GM12878 (cell line): ENCODE measurements around the gene ZFP82. TPM values are rescaled to one million over a fixed set of nuclear protein-coding genes. Genes with fewer than 3 reads are reported as not detected.

ENCODE experiments used
- ATAC-seq: fragments of 200-7000 bp; cut with Tn5 transposase; 3 replicates; pipeline ENCODE4 v1.9.1; 2020; ENCODE audit warnings: mild to moderate bottlenecking, moderate library complexity
- BruUV-seq: library from RNA; stranded (reverse); fragments of 400-500 nt; replicated peaks from 2 replicates; lab custom pipeline; 2021; lab: Mats Ljungman, UMichigan
- CTCF ChIA-PET: fragments of 300-600 bp; sonication (Branson Sonifier 250); formaldehyde crosslinking; extraction: SDS; loops from one replicate; lab custom pipeline; 2021; ENCODE audit warnings: inconsistent platforms; lab: Yijun Ruan, JAX
- POLR2A ChIA-PET: fragments of 350-600 bp; formaldehyde crosslinking; extraction: SDS; loops from one replicate; lab custom pipeline; 2021; ENCODE audit warnings: inconsistent platforms; lab: Charles Lee
- RAD21 ChIA-PET: fragments of 300-600 bp; sonication (Branson Sonifier 250); formaldehyde crosslinking; loops from one replicate; lab custom pipeline; 2023; ENCODE audit warnings: antibody characterized with exemption; ENCODE audit not compliant: unreplicated experiment; lab: Charles Lee
- SMC1A ChIA-PET: fragments of 300-600 bp; sonication (Branson Sonifier 250); formaldehyde crosslinking; loops from one replicate; lab custom pipeline; 2023; ENCODE audit not compliant: unreplicated experiment, uncharacterized antibody; lab: Charles Lee
- DNase-seq: peaks from one replicate; pipeline ENCODE4 v3.0.0-alpha.2; 2011; ENCODE audit warnings: low read depth, low spot score
- FAIRE-seq: peaks from 3 replicates; lab custom pipeline; 2011; peaks lifted over from hg19 to GRCh38; lab: Jason Lieb, UNC
- H2AFZ ChIP-seq: 2 replicates; pipeline ENCODE4 v1.6.0; 2011; ENCODE audit warnings: low read depth, low read length, control low read depth; ENCODE audit not compliant: control insufficient read depth
- H3K27ac ChIP-seq: 2 replicates; pipeline ENCODE4 v1.5.1; 2011; ENCODE audit warnings: control low read depth; ENCODE audit not compliant: control insufficient read depth, insufficient read depth
- H3K27me3 ChIP-seq, 2 experiments: replicated peaks in 1 of 2; 2 replicates each; pipeline versions ENCODE4 v1.6.0 to v1.6.1; 2011; ENCODE audit warnings: low read length in 1 of 2; ENCODE audit not compliant: control insufficient read depth in 2 of 2, insufficient read depth in 2 of 2
- H3K36me3 ChIP-seq, 2 experiments: 2 replicates each; pipeline ENCODE4 v1.5.1; 2011; ENCODE audit warnings: low read length in 1 of 2; ENCODE audit not compliant: control insufficient read depth in 2 of 2, insufficient read depth in 2 of 2
- H3K4me1 ChIP-seq: 2 replicates; pipeline ENCODE4 v1.6.1; 2011; ENCODE audit warnings: mild to moderate bottlenecking, low read length, moderate library complexity, mixed read lengths; ENCODE audit not compliant: control insufficient read depth, insufficient read depth
- H3K4me2 ChIP-seq: 2 replicates; pipeline ENCODE4 v1.6.0; 2011; ENCODE audit warnings: control low read depth; ENCODE audit not compliant: control insufficient read depth, insufficient read depth
- H3K4me3 ChIP-seq: fragments of 200-600 bp; sonication (generic); 2 replicates; pipeline ENCODE4 v1.5.1; 2016
- H3K79me2 ChIP-seq: 2 replicates; pipeline ENCODE4 v1.6.0; 2011; ENCODE audit warnings: low read length; ENCODE audit not compliant: control insufficient read depth, insufficient read depth
- H3K9ac ChIP-seq: 2 replicates; pipeline ENCODE4 v1.8.0; 2011; ENCODE audit warnings: low read length, control low read depth, mixed read lengths; ENCODE audit not compliant: control insufficient read depth, insufficient read depth
- H3K9me3 ChIP-seq: replicated peaks from 3 replicates; pipeline ENCODE4 v1.5.1; 2011; ENCODE audit warnings: mild to moderate bottlenecking, low read length; ENCODE audit not compliant: control insufficient read depth, insufficient read depth
- H4K20me1 ChIP-seq: 2 replicates; pipeline ENCODE4 v1.6.0; 2011; ENCODE audit not compliant: control insufficient read depth, insufficient read depth
- BRCA1 ChIP-seq: IDR thresholded peaks from 2 replicates; pipeline ENCODE4 v1.6.1; 2011; ENCODE audit warnings: low read depth, low read length, improper control_type of control experiment
- CEBPZ ChIP-seq: fragments of 150-350 bp; IDR thresholded peaks from 2 replicates; pipeline ENCODE4 v1.6.1; 2016; ENCODE audit warnings: low read depth, low read length
- CREM ChIP-seq: IDR thresholded peaks from 2 replicates; pipeline ENCODE4 v1.6.1; 2014; ENCODE audit warnings: antibody characterized with exemption, low read depth
- E2F4 ChIP-seq: IDR thresholded peaks from 2 replicates; pipeline ENCODE4 v1.6.1; 2012; ENCODE audit warnings: low read depth, low read length, improper control_type of control experiment
- ESRRA ChIP-seq: IDR thresholded peaks from 2 replicates; pipeline ENCODE4 v1.6.1; 2012; ENCODE audit warnings: mild to moderate bottlenecking, low read length, improper control_type of control experiment
- IRF4 ChIP-seq: IDR thresholded peaks from 2 replicates; pipeline ENCODE4 v1.6.1; 2011; ENCODE audit warnings: low read depth, low read length
- MTA2 ChIP-seq: fragments of 450-650 bp; IDR thresholded peaks from 2 replicates; pipeline ENCODE4 v1.6.1; 2016; ENCODE audit warnings: low read depth, mild to moderate bottlenecking, moderate library complexity
- NR2C2 ChIP-seq: IDR thresholded peaks from 2 replicates; pipeline ENCODE4 v1.6.1; 2011; ENCODE audit warnings: borderline replicate concordance, low read depth; ENCODE audit not compliant: control insufficient read depth, insufficient read length
- PKNOX1 ChIP-seq: fragments of 450-650 bp; IDR thresholded peaks from 2 replicates; pipeline ENCODE4 v1.6.1; 2016; ENCODE audit warnings: mild to moderate bottlenecking
- RCOR1 ChIP-seq: conservative IDR thresholded peaks from 2 replicates; pipeline ENCODE4 v1.6.1; 2012; ENCODE audit warnings: low read depth, low read length, improper control_type of control experiment
- SMAD5 ChIP-seq: IDR thresholded peaks from 2 replicates; pipeline ENCODE4 v1.6.1; 2016; ENCODE audit warnings: antibody characterized with exemption, low read depth
- SRF ChIP-seq, 2 experiments: IDR thresholded peaks; 2 replicates each; pipeline ENCODE4 v1.6.1; 2011; ENCODE audit warnings: low read depth in 2 of 2, low read length in 2 of 2, mild to moderate bottlenecking in 1 of 2, moderate library complexity in 1 of 2
- ZNF274 ChIP-seq: IDR thresholded peaks from one replicate; pipeline ENCODE4 v1.8.0; 2011; ENCODE audit not compliant: insufficient read length, insufficient read depth
- WGBS: methylation state at CpG from one replicate; pipeline ENCODE4 v1.1.6; 2016; ENCODE audit warnings: low lambda C conversion rate; ENCODE audit not compliant: insufficient replicate concordance, insufficient coverage; ENCODE audit errors: missing lambda C conversion rate; 5-methylcytosine and 5-hydroxymethylcytosine counted together
- in situ Hi-C: fragments of 300-500 bp; cut with MboI; formaldehyde crosslinking; loops from 9 replicates; pipeline ENCODE4 v1.14.3; 2018; ENCODE audit warnings: mixed read lengths
- intact Hi-C: fragments of 100-400 bp; cut with micrococcal nuclease; formaldehyde crosslinking; loops from one replicate; pipeline ENCODE4 v1.14.2; 2022; ENCODE audit not compliant: unreplicated experiment
- polyA plus RNA-seq, 11 experiments: library from polyadenylated mRNA; depleted of rRNA in 4 of 11; unstranded in 6 of 11; stranded (reverse) in 5 of 11; fragments of >200 nt; fragmentation: Nextera tagmentation in 4 of 11; fragmentation: Illumina TruSeq in 1 of 11; extraction: Ambion mirVana in 4 of 11; extraction: Trizol in 1 of 11; gene quantifications; 1 replicate in 1 of 11; 2 replicates in 10 of 11; pipeline versions ENCODE4 v1.2.1 to v1.2.3, GENCODE V29; 2011 to 2016; ENCODE audit warnings: inconsistent platforms in 2 of 11, missing spikeins in 2 of 11, low read depth in 1 of 11
- total RNA-seq, 4 experiments: library from RNA; depleted of rRNA in 3 of 4; stranded (reverse); fragments of >200 nt in 3 of 4; fragmentation: Illumina TruSeq in 1 of 4; extraction: Trizol in 1 of 4; gene quantifications; 2 replicates each; pipeline versions ENCODE4 v1.2.1 to v1.2.3, GENCODE V29; 2013 to 2021
- TF ChIP-seq, protein P1 (sequence below): fragments of 450-650 bp; conservative IDR thresholded peaks from 2 replicates; pipeline ENCODE4 v1.6.1; 2017; ENCODE audit warnings: mild to moderate bottlenecking, moderate library complexity

Gene ZFP82
- total and polyA plus RNA-seq, 10 of the 15 experiments (the other 5 are each of a cell fraction or from before 2014, with no cell fraction given): 2.0 to 5.4 (median 2.3) TPM

- ChIA-PET CTCF (no interaction called here), RAD21 (no interaction called here), POLR2A (no interaction called here), SMC1A (no interaction called here)
- BruUV-seq: no TSS peak
- DNase-seq (no peak), ATAC-seq (no peak), FAIRE-seq (no peak)
- H3K36me3 ChIP-seq: no peaks in the 10 kb centered on the region
- H3K27me3 ChIP-seq: no peaks in the 10 kb centered on the region
- no peak overlapping the region for H2AFZ ChIP-seq
- no peak overlapping the region for H3K27ac ChIP-seq
- H3K4me3 ChIP-seq: no peak overlapping the region
- H3K4me2 ChIP-seq: no peak overlapping the region
- H3K4me1 ChIP-seq: no peaks in the 10 kb centered on the region
- no peaks in the 10 kb centered on the region for H4K20me1 ChIP-seq
- in situ Hi-C loops: no loop called here
- intact Hi-C loops: no loop called here
- H3K9ac ChIP-seq: no peak overlapping the region
- H3K9me3 ChIP-seq: no peaks in the 10 kb centered on the region; the same call in 1 of the 3 replicates
- 5% methylated on average over 1 of the region's 1 CpG for WGBS
- H3K79me2 ChIP-seq: no peaks in the 10 kb centered on the region
- TF ChIP-seq NR2C2 (no peak), CREM (no peak), ZNF274 (no peak), BRCA1 (no peak), PKNOX1 (no peak), E2F4 (no peak), IRF4 (no peak), RCOR1 (no peak), SRF (IDR thresholded peaks at IDR 0.05; ENCODE audit: low read depth in 2 of 2, low read length in 2 of 2) (no peak), MTA2 (no peak), CEBPZ (no peak), SMAD5 (no peak), ESRRA (no peak)
- TF ChIP-seq, protein P1, sequence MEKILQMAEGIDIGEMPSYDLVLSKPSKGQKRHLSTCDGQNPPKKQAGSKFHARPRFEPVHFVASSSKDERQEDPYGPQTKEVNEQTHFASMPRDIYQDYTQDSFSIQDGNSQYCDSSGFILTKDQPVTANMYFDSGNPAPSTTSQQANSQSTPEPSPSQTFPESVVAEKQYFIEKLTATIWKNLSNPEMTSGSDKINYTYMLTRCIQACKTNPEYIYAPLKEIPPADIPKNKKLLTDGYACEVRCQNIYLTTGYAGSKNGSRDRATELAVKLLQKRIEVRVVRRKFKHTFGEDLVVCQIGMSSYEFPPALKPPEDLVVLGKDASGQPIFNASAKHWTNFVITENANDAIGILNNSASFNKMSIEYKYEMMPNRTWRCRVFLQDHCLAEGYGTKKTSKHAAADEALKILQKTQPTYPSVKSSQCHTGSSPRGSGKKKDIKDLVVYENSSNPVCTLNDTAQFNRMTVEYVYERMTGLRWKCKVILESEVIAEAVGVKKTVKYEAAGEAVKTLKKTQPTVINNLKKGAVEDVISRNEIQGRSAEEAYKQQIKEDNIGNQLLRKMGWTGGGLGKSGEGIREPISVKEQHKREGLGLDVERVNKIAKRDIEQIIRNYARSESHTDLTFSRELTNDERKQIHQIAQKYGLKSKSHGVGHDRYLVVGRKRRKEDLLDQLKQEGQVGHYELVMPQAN: no peak
These were observed 22.9 kb upstream of the ZFP82 start for GRCh38 chr19:36441339-36441738.
